Ascending aorta (tissue), 2 donors: Measurements from ENCODE around the gene SMTNL1. TPM values are rescaled to one million over a fixed set of nuclear protein-coding genes. Genes with fewer than 3 reads are reported as not detected.

ENCODE experiments used
- DNase-seq, 2 donors: peaks; one replicate each; pipeline ENCODE4 v3.0.0-alpha.2; 2019; ENCODE audit warnings: low spot score in 2 of 2
- H3K27ac ChIP-seq, 2 donors: fragments of 200-600 bp; sonication (generic); one replicate each; pipeline ENCODE4 v1.5.1; 2016 to 2017; ENCODE audit warnings: mild to moderate bottlenecking in 1 of 2
- H3K27me3 ChIP-seq: fragments of 200-600 bp; sonication (generic); one replicate; pipeline ENCODE4 v1.5.1; 2017
- H3K36me3 ChIP-seq, 2 donors: fragments of 200-600 bp; sonication (generic); one replicate each; pipeline ENCODE4 v1.5.1; 2016
- H3K4me1 ChIP-seq, 2 donors: fragments of 200-600 bp; sonication (generic); one replicate each; pipeline ENCODE4 v1.5.1; 2016 to 2017; ENCODE audit warnings: mild to moderate bottlenecking in 1 of 2
- H3K4me3 ChIP-seq, 2 donors: fragments of 200-600 bp; sonication (generic); one replicate each; pipeline ENCODE4 v1.5.1; 2016 to 2017; ENCODE audit warnings: mild to moderate bottlenecking in 1 of 2
- H3K9me3 ChIP-seq, 2 donors: fragments of 200-600 bp; sonication (generic); one replicate each; pipeline ENCODE4 v1.5.1; 2016
- CTCF ChIP-seq, 3 experiments: fragments of 200-600 bp in 2 of 3; fragments of 450-650 bp in 1 of 3; sonication (generic) in 2 of 3; IDR thresholded peaks; one replicate each; pipeline ENCODE4 v1.5.1; 2016 to 2019; ENCODE audit warnings: antibody characterized with exemption in 3 of 3, mild to moderate bottlenecking in 1 of 3, moderate library complexity in 1 of 3
- intact Hi-C: fragments of 100-400 bp; cut with DNase I; formaldehyde crosslinking; loops from one replicate; pipeline ENCODE4 v1.15.1; 2023
- total RNA-seq: library from RNA; depleted of rRNA; stranded (reverse); fragments of >200 nt; gene quantifications from one replicate; pipeline ENCODE4 v1.1.0, GENCODE V29; 2016

SMTNL1 gene
- total RNA-seq, 1 donor from 2014 or later = not detected

DNA sequence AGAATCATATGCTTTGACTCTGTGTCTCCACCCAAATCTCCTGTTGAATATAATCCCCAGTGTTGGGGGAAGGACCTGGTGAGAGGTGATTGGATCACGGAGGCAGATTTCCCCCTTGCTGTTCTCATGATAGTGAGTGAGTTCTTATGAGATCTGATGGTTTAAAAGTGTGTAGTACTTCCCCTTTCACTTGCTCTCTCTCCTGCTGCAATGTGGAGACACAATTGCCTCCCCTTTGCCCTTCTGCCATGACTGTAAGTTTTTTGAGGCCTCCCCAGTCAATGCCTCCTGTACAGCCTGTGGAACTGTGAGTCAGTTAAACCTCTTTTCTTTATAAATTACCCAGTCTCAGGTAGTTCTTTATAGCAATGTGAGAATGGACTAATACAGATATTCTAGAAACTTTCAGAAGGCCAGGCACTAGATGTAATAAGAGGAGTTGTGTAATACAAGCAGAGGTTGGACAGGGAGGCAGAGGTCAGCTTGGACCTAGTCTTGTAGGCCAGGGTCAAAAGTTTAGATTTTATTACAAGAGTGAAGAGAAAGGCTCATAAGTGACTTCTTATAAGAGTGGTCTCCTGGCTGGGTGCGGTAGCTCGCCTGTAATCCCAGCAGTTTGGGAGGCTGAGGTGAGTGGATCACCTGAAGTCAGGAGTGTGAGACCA lies 50.8 kb downstream of the SMTNL1 start:
- no peaks in the 10 kb centered on the region for H3K36me3 ChIP-seq
- no peaks in the 10 kb centered on the region for H3K4me1 ChIP-seq
- no peaks in the 10 kb centered on the region for H3K9me3 ChIP-seq
- no peak for TF ChIP-seq CTCF (IDR thresholded peaks at IDR 0.05)
- no peak overlapping the region for H3K27ac ChIP-seq
- DNase-seq = no peak
- H3K27me3 ChIP-seq = no peaks in the 10 kb centered on the region
- H3K4me3 ChIP-seq = no peak overlapping the region
- intact Hi-C loops = no loop called here

GRCh38 chr11:57596266-57596885 lies 59.0 kb downstream of the SMTNL1 start:
- no peak for DNase-seq
- Histone ChIP-seq H3K4me3 (peak overlapping the region in 1 of 2 donors; percentile 72), H3K9me3 (no peaks in the 10 kb centered on the region), H3K36me3 (peaks cover 0 to 2% of the 10 kb centered on the region in 2 donors), H3K27me3 (no peaks in the 10 kb centered on the region), H3K27ac (peak overlapping the region; percentile 95 to 97), H3K4me1 (peaks cover 0 to 9% of the 10 kb centered on the region in 2 donors)
- no peak for TF ChIP-seq CTCF (IDR thresholded peaks at IDR 0.05)
- intact Hi-C loops = loop anchor here (2.0 to 5.0 kb wide), 3 partner anchors 42 to 981 kb away; partner anchors contain the start of genes LPXN, SLC43A3 and ZFP91

GRCh38 chr11:57597461-57597915 lies 60.1 kb downstream of the SMTNL1 start, which contains the start of gene SERPING1:
TSS of gene SERPING1 (plus strand) at chr11:57597685. CDS start at chr11:57598271, 586 bp downstream.
- H3K36me3 ChIP-seq = peaks cover 4 to 12% of the 10 kb centered on the region in 2 donors
- no peaks in the 10 kb centered on the region for H3K9me3 ChIP-seq
- H3K27me3 ChIP-seq = no peaks in the 10 kb centered on the region
- intact Hi-C loops = loop anchor here (2.0 to 5.0 kb wide), 3 partner anchors 41 to 980 kb away; partner anchors contain the start of genes LPXN, SLC43A3 and ZFP91
- peak; percentile 18 to 92 for DNase-seq
- H3K4me1 ChIP-seq = peaks cover 0 to 9% of the 10 kb centered on the region in 2 donors
- H3K27ac ChIP-seq = peak within 1 kb of the TSS; percentile 95 to 97
- TF ChIP-seq CTCF (IDR thresholded peaks at IDR 0.05) = no peak
- H3K4me3 ChIP-seq = peak within 1 kb of the TSS; percentile 72

DNA sequence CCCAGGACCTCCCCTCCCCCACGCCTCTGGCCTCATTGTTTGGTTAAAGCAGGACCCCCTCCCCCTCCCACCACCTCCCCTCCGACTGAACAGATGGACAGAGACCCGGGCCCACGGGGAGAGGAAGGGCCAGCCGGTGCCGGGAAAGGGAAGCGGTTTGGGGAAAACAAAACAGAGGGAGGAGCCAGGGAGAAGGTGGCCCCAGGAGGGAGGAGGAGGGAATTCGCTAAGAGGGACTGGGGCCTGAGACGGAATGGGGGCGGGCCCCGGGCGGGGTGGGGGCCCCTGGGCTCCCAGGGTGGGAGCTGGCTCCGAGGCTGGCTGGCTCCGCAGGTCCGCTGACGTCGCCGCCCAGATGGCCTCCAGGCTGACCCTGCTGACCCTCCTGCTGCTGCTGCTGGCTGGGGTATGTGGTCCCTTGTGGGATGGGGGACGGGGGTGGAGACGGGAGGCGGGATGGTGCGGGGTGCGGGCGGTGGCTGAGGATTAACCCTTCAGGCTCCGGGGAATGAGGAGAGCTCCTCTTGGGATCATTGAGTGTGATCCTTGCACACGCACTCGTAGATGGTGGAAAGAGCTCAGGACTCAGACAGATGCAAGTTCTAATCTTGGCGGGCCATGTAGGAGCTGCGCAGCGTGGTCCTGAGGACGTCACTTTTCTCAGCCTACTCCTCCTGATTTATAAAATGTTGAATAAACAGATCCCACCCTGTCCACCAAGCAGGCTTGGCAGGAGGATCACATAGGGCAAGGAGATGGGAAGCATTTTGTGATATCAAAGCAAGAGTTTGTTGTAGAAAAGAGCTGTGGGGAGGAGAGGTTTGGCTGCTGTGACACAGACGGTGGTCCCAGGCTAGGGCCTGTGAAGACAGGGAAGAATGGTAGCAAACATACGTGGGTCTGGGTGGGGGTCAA lies 60.8 kb downstream of the SMTNL1 start:
- Histone ChIP-seq H3K27ac (peak overlapping the region; percentile 95 to 97), H3K4me1 (peaks cover 0 to 9% of the 10 kb centered on the region in 2 donors), H3K27me3 (no peaks in the 10 kb centered on the region), H3K4me3 (peak overlapping the region; percentile 72), H3K36me3 (peaks cover 10 to 19% of the 10 kb centered on the region in 2 donors), H3K9me3 (no peaks in the 10 kb centered on the region)
- peak; percentile 42 to 89 for DNase-seq
- TF ChIP-seq CTCF (IDR thresholded peaks at IDR 0.05) = no peak
- intact Hi-C loops = loop anchor here (1.0 to 5.0 kb wide), 4 partner anchors 30 to 979 kb away; partner anchors contain the start of genes LPXN, SLC43A3 and ZFP91

GRCh38 chr11:57598831-57599155 lies 61.4 kb downstream of the SMTNL1 start:
- intact Hi-C loops = loop anchor here (1.0 to 5.0 kb wide), 3 partner anchors 30 to 979 kb away; partner anchors contain the start of genes LPXN, SLC43A3 and ZFP91
- peak in 1 of 2 donors; percentile 67 for DNase-seq
- Histone ChIP-seq H3K27me3 (no peaks in the 10 kb centered on the region), H3K9me3 (no peaks in the 10 kb centered on the region), H3K4me3 (peak overlapping the region; percentile 72), H3K36me3 (peaks cover 10 to 24% of the 10 kb centered on the region in 2 donors), H3K4me1 (peaks cover 0 to 9% of the 10 kb centered on the region in 2 donors), H3K27ac (peak overlapping the region; percentile 95 to 97)
- TF ChIP-seq CTCF (IDR thresholded peaks at IDR 0.05) = no peak
